ENCODE data around the gene GOLGA8J. TPM values are rescaled to one million over a fixed set of nuclear protein-coding genes. Genes with fewer than 3 reads are reported as not detected.
"Not testable (repeated sequence)": the region's sequence is repeated elsewhere in the genome, so short reads cannot be mapped to it uniquely, and the experiment has no call there.

Gene GOLGA8J
- total RNA-seq, 4 donors from 2014 or later: 2.8 TPM; not detected in 3

GRCh38 chr15:30042556-30042955 is 40.2 kb upstream of the GOLGA8J start:
- Histone ChIP-seq H3K4me3 (no peak overlapping the region), H3K27ac (no peak overlapping the region)

GRCh38 chr15:30043211-30043655 is 39.5 kb upstream of the GOLGA8J start:
- Histone ChIP-seq H3K9me3 (no peaks in the 10 kb centered on the region), H3K4me1 (no peaks in the 10 kb centered on the region), H3K27me3 (no peaks in the 10 kb centered on the region), H3K27ac (no peak overlapping the region), H3K4me3 (no peak overlapping the region), H3K36me3 (no peaks in the 10 kb centered on the region)
- TF ChIP-seq POLR2A (IDR thresholded peaks at IDR 0.05) (no peak), POLR2AphosphoS5 (IDR thresholded peaks at IDR 0.05) (no peak), EP300 (IDR thresholded peaks at IDR 0.05) (no peak), CTCF (IDR thresholded peaks at IDR 0.05) (no peak)
- 35% methylated on average over 2 of the region's 2 CpGs for WGBS
- DNase-seq (ENCODE audit: low spot score in 2 of 2): no peak

More at GRCh38 chr15:30042556-30042955, 40.2 kb upstream of the GOLGA8J start:
- TF ChIP-seq POLR2A (IDR thresholded peaks at IDR 0.05): no peak
- TF ChIP-seq POLR2AphosphoS5 (IDR thresholded peaks at IDR 0.05): no peak
- TF ChIP-seq CTCF (IDR thresholded peaks at IDR 0.05): no peak
- no peak for TF ChIP-seq EP300 (IDR thresholded peaks at IDR 0.05)
- Histone ChIP-seq H3K36me3 (no peaks in the 10 kb centered on the region), H3K9me3 (no peaks in the 10 kb centered on the region), H3K27me3 (no peaks in the 10 kb centered on the region), H3K4me1 (no peaks in the 10 kb centered on the region)
- DNase-seq (ENCODE audit: low spot score in 2 of 2): no peak
- 60% methylated on average over 4 of the region's 4 CpGs for WGBS

GRCh38 chr15:30044377-30044776 is 38.4 kb upstream of the GOLGA8J start:
- 93% methylated on average over 41 of the region's 42 CpGs for WGBS
- Histone ChIP-seq H3K27me3 (no peaks in the 10 kb centered on the region), H3K4me1 (no peaks in the 10 kb centered on the region), H3K36me3 (no peaks in the 10 kb centered on the region), H3K9me3 (no peaks in the 10 kb centered on the region), H3K27ac (no peak overlapping the region), H3K4me3 (no peak overlapping the region)
- no peak for DNase-seq (ENCODE audit: low spot score in 2 of 2)
- no peak for TF ChIP-seq POLR2A (IDR thresholded peaks at IDR 0.05)
- TF ChIP-seq EP300 (IDR thresholded peaks at IDR 0.05): no peak
- TF ChIP-seq CTCF (IDR thresholded peaks at IDR 0.05): no peak
- no peak for TF ChIP-seq POLR2AphosphoS5 (IDR thresholded peaks at IDR 0.05)

- H3K27ac ChIP-seq; H3K4me3 ChIP-seq; DNase-seq (ENCODE audit: low spot score in 2 of 2); H3K4me1 ChIP-seq; H3K36me3 ChIP-seq; H3K27me3 ChIP-seq; H3K9me3 ChIP-seq: not testable (repeated sequence)
- WGBS: 94% methylated on average over 20 of the region's 22 CpGs
Observed at GRCh38 chr15:30044826-30045225, 37.9 kb upstream of the GOLGA8J start.

- 62% methylated on average over 15 of the region's 26 CpGs for WGBS
- not testable (repeated sequence) for H3K36me3 ChIP-seq; H3K4me3 ChIP-seq; H3K27me3 ChIP-seq; H3K4me1 ChIP-seq; H3K9me3 ChIP-seq; DNase-seq (ENCODE audit: low spot score in 2 of 2); H3K27ac ChIP-seq
Observed at GRCh38 chr15:30045248-30046041, 37.3 kb upstream of the GOLGA8J start.

GRCh38 chr15:30046430-30046829 is 36.3 kb upstream of the GOLGA8J start:
- no peak overlapping the region for H3K27ac ChIP-seq
- no peaks in the 10 kb centered on the region for H3K4me1 ChIP-seq
- TF ChIP-seq POLR2AphosphoS5 (IDR thresholded peaks at IDR 0.05) (no peak), EP300 (IDR thresholded peaks at IDR 0.05) (no peak)
- DNase-seq (ENCODE audit: low spot score in 2 of 2): no peak
- H3K27me3 ChIP-seq: no peaks in the 10 kb centered on the region
- 50% methylated on average over 2 of the region's 2 CpGs for WGBS
- H3K9me3 ChIP-seq: no peaks in the 10 kb centered on the region
- no peaks in the 10 kb centered on the region for H3K36me3 ChIP-seq
- no peak overlapping the region for H3K4me3 ChIP-seq

GRCh38 chr15:30055604-30056003 is 27.2 kb upstream of the GOLGA8J start:
- H3K4me3 ChIP-seq: no peak overlapping the region
- no peak for DNase-seq (ENCODE audit: low spot score in 2 of 2)
- H3K9me3 ChIP-seq: no peaks in the 10 kb centered on the region
- H3K4me1 ChIP-seq: no peaks in the 10 kb centered on the region
- H3K36me3 ChIP-seq: no peaks in the 10 kb centered on the region
- H3K27me3 ChIP-seq: no peaks in the 10 kb centered on the region
- no peak for TF ChIP-seq CTCF (IDR thresholded peaks at IDR 0.05)
- no peak for TF ChIP-seq EP300 (IDR thresholded peaks at IDR 0.05)
- no peak for TF ChIP-seq POLR2A (IDR thresholded peaks at IDR 0.05)
- TF ChIP-seq POLR2AphosphoS5 (IDR thresholded peaks at IDR 0.05): no peak
- WGBS: 90% methylated on average over 3 of the region's 3 CpGs
- no peak overlapping the region for H3K27ac ChIP-seq
